GM12874 (cell line): ENCODE results near the gene POGZ.

ENCODE experiments used
- CTCF ChIP-seq: IDR thresholded peaks from 2 replicates; pipeline ENCODE4 v1.5.1; 2011; ENCODE audit warnings: low read depth, mild to moderate bottlenecking, control low read depth, low read length, moderate library complexity; ENCODE audit not compliant: insufficient read depth

The POGZ gene

GRCh38 chr1:151372058-151372934 lies 87.0 kb downstream of the POGZ start, which contains the start of gene SELENBP1:
Gene SELENBP1 (minus strand): TSS chr1:151372705. CDS start chr1:151372641, 64 bp downstream.
- TF ChIP-seq CTCF, result no peak

GRCh38 chr1:151371370-151372057 lies 87.8 kb downstream of the POGZ start:
- no peak for TF ChIP-seq CTCF

- TF ChIP-seq CTCF, result no peak
Observed at GRCh38 chr1:151370211-151370911, 88.9 kb downstream of the POGZ start.

- no peak for TF ChIP-seq CTCF
Observed at GRCh38 chr1:151369621-151370048, 89.7 kb downstream of the POGZ start.

- no peak for TF ChIP-seq CTCF
Observed at GRCh38 chr1:151369302-151369610, 90.0 kb downstream of the POGZ start.

GRCh38 chr1:151368393-151369301 lies 90.6 kb downstream of the POGZ start:
- no peak for TF ChIP-seq CTCF
